HG03064 (cell line): Measurements from ENCODE around the gene TGIF1.

Experiments used
- ATAC-seq: cut with Tn5 transposase; IDR thresholded peaks from one replicate; pipeline ENCODE4 v1.9.1; 2021; ENCODE audit warnings: low read depth; ENCODE audit not compliant: unreplicated experiment

Gene TGIF1

GRCh38 chr18:3508576-3509549 is 58.9 kb downstream of the TGIF1 start:
- ATAC-seq = no peak
